ENCODE results near the gene TLE4.

Gene TLE4

GRCh38 chr9:79621916-79622575 is 50.3 kb downstream of the TLE4 start:
- no peaks in the 10 kb centered on the region for H3K9me3 ChIP-seq
- TF ChIP-seq CTCF (IDR thresholded peaks at IDR 0.05), result no peak
- H3K4me1 ChIP-seq (ENCODE audit: control insufficient read depth in 1 of 2, insufficient read depth in 1 of 2, low read depth in 1 of 2, low read length in 1 of 2), result peaks cover 40 to 75% of the 10 kb centered on the region in 2 experiments
- H3K27me3 ChIP-seq, result no peaks in the 10 kb centered on the region
- H3K27ac ChIP-seq, result peak overlapping the region; percentile 84
- H3K4me3 ChIP-seq (ENCODE audit: low read depth in 1 of 2, low read length in 1 of 2), result no peak overlapping the region
- H3K36me3 ChIP-seq, result no peaks in the 10 kb centered on the region

GRCh38 chr9:79623799-79624721 is 52.3 kb downstream of the TLE4 start:
- no peak for TF ChIP-seq CTCF (IDR thresholded peaks at IDR 0.05)
- Histone ChIP-seq H3K9me3 (no peaks in the 10 kb centered on the region), H3K27me3 (no peaks in the 10 kb centered on the region), H3K4me3 (ENCODE audit: low read depth in 1 of 2, low read length in 1 of 2) (peak overlapping the region; percentile 15 to 29), H3K4me1 (ENCODE audit: control insufficient read depth in 1 of 2, insufficient read depth in 1 of 2, low read depth in 1 of 2, low read length in 1 of 2) (peaks cover 35 to 62% of the 10 kb centered on the region in 2 experiments), H3K27ac (peak overlapping the region; percentile 84), H3K36me3 (no peaks in the 10 kb centered on the region)

- no peak for TF ChIP-seq CTCF (IDR thresholded peaks at IDR 0.05)
- peaks cover 6% of the 10 kb centered on the region for H3K36me3 ChIP-seq
- peak overlapping the region; percentile 5 for H3K27ac ChIP-seq
- H3K4me3 ChIP-seq (ENCODE audit: low read depth in 1 of 2, low read length in 1 of 2), result no peak overlapping the region
- H3K27me3 ChIP-seq, result no peaks in the 10 kb centered on the region
- H3K9me3 ChIP-seq, result no peaks in the 10 kb centered on the region
- H3K4me1 ChIP-seq (ENCODE audit: control insufficient read depth in 1 of 2, insufficient read depth in 1 of 2, low read depth in 1 of 2, low read length in 1 of 2), result peaks cover 50 to 54% of the 10 kb centered on the region in 2 experiments
These were observed 58.0 kb downstream of the TLE4 start for GRCh38 chr9:79629721-79630120.

GRCh38 chr9:79630521-79631403 is 59.0 kb downstream of the TLE4 start:
- Histone ChIP-seq H3K36me3 (peaks cover 6% of the 10 kb centered on the region), H3K27ac (peak overlapping the region; percentile 5), H3K27me3 (no peaks in the 10 kb centered on the region), H3K9me3 (no peaks in the 10 kb centered on the region), H3K4me3 (ENCODE audit: low read depth in 1 of 2, low read length in 1 of 2) (no peak overlapping the region), H3K4me1 (ENCODE audit: control insufficient read depth in 1 of 2, insufficient read depth in 1 of 2, low read depth in 1 of 2, low read length in 1 of 2) (peaks cover 40 to 51% of the 10 kb centered on the region in 2 experiments)
- no peak for TF ChIP-seq CTCF (IDR thresholded peaks at IDR 0.05)

- Histone ChIP-seq H3K27me3 (no peaks in the 10 kb centered on the region), H3K36me3 (peaks cover 6% of the 10 kb centered on the region), H3K9me3 (no peaks in the 10 kb centered on the region), H3K4me1 (ENCODE audit: control insufficient read depth in 1 of 2, insufficient read depth in 1 of 2, low read depth in 1 of 2, low read length in 1 of 2) (peaks cover 33 to 43% of the 10 kb centered on the region in 2 experiments), H3K27ac (peak overlapping the region; percentile 81), H3K4me3 (ENCODE audit: low read depth in 1 of 2, low read length in 1 of 2) (no peak overlapping the region)
- TF ChIP-seq CTCF (IDR thresholded peaks at IDR 0.05), result no peak
These were observed 60.3 kb downstream of the TLE4 start for GRCh38 chr9:79632060-79632459.
